ENCODE data around the gene CGNL1.

Gene CGNL1

GRCh38 chr15:57598346-57598745 lies 222.0 kb downstream of the CGNL1 start:
- DNase-seq (ENCODE audit: low spot score): no peak

GRCh38 chr15:57599296-57599810 lies 223.0 kb downstream of the CGNL1 start:
- DNase-seq (ENCODE audit: low spot score): no peak

GRCh38 chr15:57600197-57600596 lies 223.9 kb downstream of the CGNL1 start:
- DNase-seq (ENCODE audit: low spot score): no peak

Measured in left forelimb (tissue), 1 donor.